Measurements from ENCODE around the gene SBNO1. TPM values are rescaled to one million over a fixed set of nuclear protein-coding genes. Genes with fewer than 3 reads are reported as not detected.
"Not testable (repeated sequence)": the region's sequence is repeated elsewhere in the genome, so short reads cannot be mapped to it uniquely, and the experiment has no call there.

Gene SBNO1
- total RNA-seq, 1 donor from 2014 or later, result 42.3 TPM

DNA sequence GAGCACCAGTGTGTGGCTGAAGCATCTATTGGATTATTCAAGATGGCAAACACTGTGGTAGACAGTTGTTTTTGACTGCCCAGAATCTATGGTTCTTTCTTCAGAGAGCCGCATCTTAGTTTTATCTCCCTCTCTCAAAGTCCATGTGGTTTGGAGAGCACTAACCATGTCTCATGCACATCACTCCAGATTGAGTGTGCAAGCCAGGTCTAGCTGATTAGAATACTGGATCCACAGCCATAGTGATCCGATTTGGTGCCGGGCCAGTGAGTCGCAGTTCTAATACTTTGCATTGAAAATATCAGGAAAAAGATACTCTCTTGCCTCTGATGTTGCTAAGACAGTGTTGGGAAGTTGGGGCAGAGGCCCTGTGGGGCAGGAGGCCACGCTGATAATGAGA, 4.6 kb upstream of the SBNO1 start:
- Mint-ChIP-seq H3K4me3 (no peak overlapping the region), H3K27ac (no peak overlapping the region), H3K4me1 (ENCODE audit: unreplicated experiment) (peaks cover 4% of the 10 kb centered on the region), H3K9me3 (no peaks in the 10 kb centered on the region), H3K36me3 (no peaks in the 10 kb centered on the region), H3K27me3 (no peaks in the 10 kb centered on the region)
- no peak for DNase-seq (ENCODE audit: extremely low spot score, unreplicated experiment)
- TF ChIP-seq, protein P1, sequence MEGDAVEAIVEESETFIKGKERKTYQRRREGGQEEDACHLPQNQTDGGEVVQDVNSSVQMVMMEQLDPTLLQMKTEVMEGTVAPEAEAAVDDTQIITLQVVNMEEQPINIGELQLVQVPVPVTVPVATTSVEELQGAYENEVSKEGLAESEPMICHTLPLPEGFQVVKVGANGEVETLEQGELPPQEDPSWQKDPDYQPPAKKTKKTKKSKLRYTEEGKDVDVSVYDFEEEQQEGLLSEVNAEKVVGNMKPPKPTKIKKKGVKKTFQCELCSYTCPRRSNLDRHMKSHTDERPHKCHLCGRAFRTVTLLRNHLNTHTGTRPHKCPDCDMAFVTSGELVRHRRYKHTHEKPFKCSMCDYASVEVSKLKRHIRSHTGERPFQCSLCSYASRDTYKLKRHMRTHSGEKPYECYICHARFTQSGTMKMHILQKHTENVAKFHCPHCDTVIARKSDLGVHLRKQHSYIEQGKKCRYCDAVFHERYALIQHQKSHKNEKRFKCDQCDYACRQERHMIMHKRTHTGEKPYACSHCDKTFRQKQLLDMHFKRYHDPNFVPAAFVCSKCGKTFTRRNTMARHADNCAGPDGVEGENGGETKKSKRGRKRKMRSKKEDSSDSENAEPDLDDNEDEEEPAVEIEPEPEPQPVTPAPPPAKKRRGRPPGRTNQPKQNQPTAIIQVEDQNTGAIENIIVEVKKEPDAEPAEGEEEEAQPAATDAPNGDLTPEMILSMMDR (conservative IDR thresholded peaks at IDR 0.05), result no peak

DNA sequence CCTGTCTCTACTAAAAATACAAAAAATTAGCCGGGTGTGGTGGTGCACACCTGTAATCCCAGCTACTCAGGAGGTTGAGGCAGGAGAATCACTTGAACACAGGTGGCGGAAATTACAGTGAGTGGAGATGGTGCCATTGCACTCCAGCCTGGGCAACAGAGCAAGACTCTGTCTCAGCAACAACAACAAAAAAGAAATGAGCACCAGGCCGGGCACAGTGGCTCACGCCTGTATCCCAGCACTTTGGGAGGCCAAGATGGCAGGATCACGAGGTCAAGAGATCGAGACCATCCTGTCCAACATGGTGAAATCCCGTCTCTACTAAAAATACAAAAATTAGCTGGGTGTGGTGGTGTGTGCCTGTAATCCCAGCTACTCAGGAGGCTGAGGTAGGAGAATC, 3.8 kb upstream of the SBNO1 start:
- H3K9me3 Mint-ChIP-seq; H3K36me3 Mint-ChIP-seq; H3K27ac Mint-ChIP-seq; H3K27me3 Mint-ChIP-seq; H3K4me1 Mint-ChIP-seq (ENCODE audit: unreplicated experiment); H3K4me3 Mint-ChIP-seq; DNase-seq (ENCODE audit: extremely low spot score, unreplicated experiment): not testable (repeated sequence)

DNA sequence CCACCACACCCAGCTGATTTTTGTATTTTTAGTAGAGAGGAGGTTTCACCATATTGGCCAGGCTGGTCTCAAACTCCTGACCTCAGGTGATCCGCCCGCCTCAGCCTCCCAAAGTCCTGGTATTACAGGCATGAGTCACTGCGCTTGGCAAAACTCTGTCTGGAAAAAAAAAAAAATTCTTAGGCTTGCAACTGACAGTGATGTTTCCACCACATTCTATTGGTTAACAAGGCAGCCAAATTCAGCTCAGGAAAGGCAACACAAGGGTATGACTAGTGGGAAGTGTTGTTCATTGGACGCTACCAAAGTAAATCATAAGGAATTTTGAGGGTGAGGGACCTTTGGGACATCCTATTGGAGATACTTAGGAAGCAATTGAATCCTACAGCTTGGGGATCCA, 2.9 kb upstream of the SBNO1 start:
- Mint-ChIP-seq H3K36me3 (no peaks in the 10 kb centered on the region), H3K27ac (no peak overlapping the region), H3K27me3 (no peaks in the 10 kb centered on the region), H3K9me3 (no peaks in the 10 kb centered on the region), H3K4me3 (no peak overlapping the region), H3K4me1 (ENCODE audit: unreplicated experiment) (peaks cover 14% of the 10 kb centered on the region)
- no peak for DNase-seq (ENCODE audit: extremely low spot score, unreplicated experiment)
- TF ChIP-seq, protein P1 (conservative IDR thresholded peaks at IDR 0.05), result no peak

DNA sequence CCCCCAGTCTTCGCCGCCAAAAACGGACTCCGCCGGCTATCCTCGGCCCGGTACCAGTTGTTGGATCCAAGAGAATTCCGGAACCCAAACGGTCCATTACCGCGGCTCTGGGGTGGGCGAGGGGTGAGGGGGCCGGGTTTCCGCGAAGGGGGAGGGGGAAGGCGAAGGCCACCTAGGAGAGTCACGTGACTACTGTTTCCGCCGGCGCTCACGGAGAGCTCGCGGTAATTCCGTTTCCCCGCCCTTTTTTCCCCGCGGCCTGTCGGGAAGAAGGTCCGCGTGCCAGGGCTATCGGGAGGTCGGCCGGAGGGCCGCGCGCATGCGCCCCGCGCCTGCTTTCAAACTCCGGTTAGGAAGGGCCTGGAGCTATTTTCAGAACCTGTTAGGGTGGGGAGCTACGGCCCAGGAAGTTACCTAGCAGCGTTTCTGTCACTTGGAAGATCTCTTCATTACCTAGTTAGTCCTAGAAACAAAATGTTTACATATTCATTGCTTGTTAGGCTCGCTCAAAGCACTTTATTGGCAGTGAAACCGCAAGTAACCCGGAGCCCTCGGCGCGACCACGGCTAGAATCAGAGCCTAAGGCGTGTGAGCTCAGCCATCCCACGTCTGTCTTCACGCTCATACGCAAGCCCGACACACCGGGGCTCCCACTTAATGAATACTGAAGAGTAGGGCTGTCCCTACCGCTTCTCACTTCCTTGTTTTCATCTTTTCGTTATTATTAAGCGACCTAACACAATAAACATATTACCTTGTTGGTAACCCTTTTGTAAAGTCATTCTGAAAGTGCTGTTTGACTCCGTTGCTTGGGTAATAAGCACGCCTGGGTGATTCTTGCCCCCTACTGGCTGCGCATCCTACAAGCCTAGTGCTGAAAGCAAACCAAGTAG, 624 bp upstream of the SBNO1 start:
- Mint-ChIP-seq H3K36me3 (no peaks in the 10 kb centered on the region), H3K4me3 (peak overlapping the region; percentile 88)
- TF ChIP-seq, protein P1 (conservative IDR thresholded peaks at IDR 0.05), result peak; percentile 87

DNA sequence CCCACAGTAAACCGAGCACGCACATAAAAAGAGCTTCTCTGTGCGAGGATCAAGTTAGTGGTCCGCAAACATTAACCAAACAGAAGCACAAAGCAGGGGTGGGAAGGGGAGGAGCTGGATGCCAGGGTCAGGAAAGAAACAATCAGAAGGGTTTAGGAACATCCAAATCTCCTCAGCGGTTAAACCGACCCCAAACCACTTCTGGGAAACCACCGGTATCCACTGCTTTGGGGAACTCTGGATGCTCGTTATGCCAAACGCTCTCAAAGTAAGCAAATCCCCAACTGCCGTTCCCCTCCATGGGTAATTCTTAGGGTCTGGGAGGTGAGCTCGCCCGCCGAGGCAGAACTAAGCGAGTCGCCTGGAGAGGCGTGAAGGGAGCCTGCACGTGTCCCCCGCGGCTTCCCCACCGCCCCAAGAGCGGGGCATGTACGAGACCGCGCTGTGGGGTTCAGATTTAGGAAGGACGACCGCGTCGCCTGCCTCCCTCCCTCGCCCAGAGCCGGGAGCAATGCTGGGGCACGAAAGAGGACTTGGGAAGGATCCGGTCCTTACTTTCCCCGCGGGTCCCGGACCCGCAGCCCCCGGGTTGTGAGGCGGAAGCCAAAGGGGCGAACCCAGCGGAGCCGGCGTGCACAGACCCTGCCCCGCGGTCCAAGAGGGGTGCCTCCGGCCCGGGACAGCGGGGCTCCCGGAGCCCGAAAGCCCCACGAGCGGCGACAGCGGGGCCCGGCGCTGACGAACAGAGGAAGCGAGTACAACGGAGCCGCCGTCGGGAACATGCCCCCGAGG, 711 bp downstream of the SBNO1 start:
- peaks cover 14% of the 10 kb centered on the region for H3K4me1 Mint-ChIP-seq (ENCODE audit: unreplicated experiment)
- TF ChIP-seq, protein P1 (conservative IDR thresholded peaks at IDR 0.05), result no peak
- no peaks in the 10 kb centered on the region for H3K27me3 Mint-ChIP-seq
- H3K4me3 Mint-ChIP-seq, result peak overlapping the region; percentile 95
- H3K9me3 Mint-ChIP-seq, result no peaks in the 10 kb centered on the region
- peak overlapping the region; percentile 89 for H3K27ac Mint-ChIP-seq
- no peaks in the 10 kb centered on the region for H3K36me3 Mint-ChIP-seq
- no peak for DNase-seq (ENCODE audit: extremely low spot score, unreplicated experiment)

More for the DNA sequence above, 624 bp upstream of the SBNO1 start:
- Mint-ChIP-seq H3K27me3 (no peaks in the 10 kb centered on the region), H3K27ac (peak overlapping the region; percentile 96), H3K4me1 (ENCODE audit: unreplicated experiment) (peaks cover 14% of the 10 kb centered on the region), H3K9me3 (no peaks in the 10 kb centered on the region)
- peak; percentile 99 for DNase-seq (ENCODE audit: extremely low spot score, unreplicated experiment)

DNA sequence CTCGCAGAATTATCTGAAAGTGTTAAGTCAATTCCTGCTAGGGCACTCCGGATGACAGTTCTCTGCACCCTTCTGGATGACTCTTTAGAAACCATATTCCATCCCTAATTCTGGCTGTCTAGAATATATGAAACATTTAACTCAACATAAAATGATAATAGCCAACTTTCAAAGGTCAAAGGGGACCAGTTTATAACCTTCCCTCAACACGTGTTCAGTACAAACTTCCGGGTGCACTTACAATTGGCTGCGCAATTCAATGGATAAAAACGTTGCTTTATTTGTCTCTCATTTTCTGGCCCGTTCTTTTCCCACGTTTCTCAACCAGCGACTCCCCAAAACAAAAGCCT, 1.3 kb downstream of the SBNO1 start:
- Mint-ChIP-seq H3K36me3 (no peaks in the 10 kb centered on the region), H3K4me1 (ENCODE audit: unreplicated experiment) (peaks cover 14% of the 10 kb centered on the region), H3K27ac (peak overlapping the region; percentile 89), H3K27me3 (no peaks in the 10 kb centered on the region), H3K4me3 (peak overlapping the region; percentile 95), H3K9me3 (no peaks in the 10 kb centered on the region)
- TF ChIP-seq, protein P1 (conservative IDR thresholded peaks at IDR 0.05), result no peak
- no peak for DNase-seq (ENCODE audit: extremely low spot score, unreplicated experiment)

All from type B pancreatic cell (in vitro differentiated cells).